Measurements from ENCODE around the gene POLN. TPM values are rescaled to one million over a fixed set of nuclear protein-coding genes. Genes with fewer than 3 reads are reported as not detected.

Gene POLN
- total RNA-seq, 1 donor from 2014 or later, result 0.21 TPM

GRCh38 chr4:2105559-2105958 is 136.4 kb downstream of the POLN start:
- H3K4me1 ChIP-seq, result no peaks in the 10 kb centered on the region
- no peak overlapping the region for H3K4me3 ChIP-seq
- TF ChIP-seq CTCF (IDR thresholded peaks at IDR 0.05), result no peak
- intact Hi-C loops (cut with DNase I), result no loop called here
- no peak overlapping the region for H3K27ac ChIP-seq
- no peaks in the 10 kb centered on the region for H3K27me3 ChIP-seq
- H3K36me3 ChIP-seq, result no peaks in the 10 kb centered on the region
- DNase-seq (ENCODE audit: low spot score in 2 of 2), result no peak
- H3K9me3 ChIP-seq, result peaks cover 0 to 27% of the 10 kb centered on the region in 2 donors

- H3K4me1 ChIP-seq, result no peaks in the 10 kb centered on the region
- DNase-seq (ENCODE audit: low spot score in 2 of 2), result no peak
Measured at GRCh38 chr4:2104556-2105345, 137.2 kb downstream of the POLN start.

GRCh38 chr4:2103843-2104547 is 137.9 kb downstream of the POLN start:
- no peak for DNase-seq (ENCODE audit: low spot score in 2 of 2)
- no peaks in the 10 kb centered on the region for H3K27me3 ChIP-seq
- no peak for TF ChIP-seq CTCF (IDR thresholded peaks at IDR 0.05)
- H3K9me3 ChIP-seq, result peaks cover 0 to 27% of the 10 kb centered on the region in 2 donors
- no peaks in the 10 kb centered on the region for H3K36me3 ChIP-seq
- H3K27ac ChIP-seq, result no peak overlapping the region
- no peak overlapping the region for H3K4me3 ChIP-seq
- intact Hi-C loops (cut with DNase I), result no loop called here
- H3K4me1 ChIP-seq, result no peaks in the 10 kb centered on the region

More at GRCh38 chr4:2104556-2105345, 137.2 kb downstream of the POLN start:
- intact Hi-C loops (cut with DNase I), result no loop called here
- no peaks in the 10 kb centered on the region for H3K27me3 ChIP-seq
- H3K4me3 ChIP-seq, result no peak overlapping the region
- H3K27ac ChIP-seq, result no peak overlapping the region
- H3K36me3 ChIP-seq, result no peaks in the 10 kb centered on the region
- no peak for TF ChIP-seq CTCF (IDR thresholded peaks at IDR 0.05)
- peaks cover 0 to 27% of the 10 kb centered on the region in 2 donors for H3K9me3 ChIP-seq

- intact Hi-C loops (cut with DNase I), result no loop called here
- no peaks in the 10 kb centered on the region for H3K27me3 ChIP-seq
- H3K9me3 ChIP-seq, result peaks cover 0 to 27% of the 10 kb centered on the region in 2 donors
- no peaks in the 10 kb centered on the region for H3K4me1 ChIP-seq
- H3K4me3 ChIP-seq, result no peak overlapping the region
- TF ChIP-seq CTCF (IDR thresholded peaks at IDR 0.05), result no peak
- H3K36me3 ChIP-seq, result no peaks in the 10 kb centered on the region
- no peak for DNase-seq (ENCODE audit: low spot score in 2 of 2)
- H3K27ac ChIP-seq, result no peak overlapping the region
Measured at GRCh38 chr4:2103127-2103842, 138.6 kb downstream of the POLN start.

GRCh38 chr4:2102045-2102883 is 139.7 kb downstream of the POLN start:
- Histone ChIP-seq H3K36me3 (no peaks in the 10 kb centered on the region), H3K27me3 (no peaks in the 10 kb centered on the region), H3K27ac (no peak overlapping the region), H3K4me1 (no peaks in the 10 kb centered on the region), H3K9me3 (peaks cover 0 to 27% of the 10 kb centered on the region in 2 donors), H3K4me3 (no peak overlapping the region)
- intact Hi-C loops (cut with DNase I), result no loop called here
- DNase-seq (ENCODE audit: low spot score in 2 of 2), result no peak
- no peak for TF ChIP-seq CTCF (IDR thresholded peaks at IDR 0.05)

Measured in ascending aorta (tissue), 2 donors.